ENCODE results near the gene CC2D1A. TPM values are rescaled to one million over a fixed set of nuclear protein-coding genes. Genes with fewer than 3 reads are reported as not detected.
"Not testable (repeated sequence)": the region's sequence is repeated elsewhere in the genome, so short reads cannot be mapped to it uniquely, and the experiment has no call there.

The CC2D1A gene
- polyA plus RNA-seq, 1 experiment, result 5.1 TPM

DNA sequence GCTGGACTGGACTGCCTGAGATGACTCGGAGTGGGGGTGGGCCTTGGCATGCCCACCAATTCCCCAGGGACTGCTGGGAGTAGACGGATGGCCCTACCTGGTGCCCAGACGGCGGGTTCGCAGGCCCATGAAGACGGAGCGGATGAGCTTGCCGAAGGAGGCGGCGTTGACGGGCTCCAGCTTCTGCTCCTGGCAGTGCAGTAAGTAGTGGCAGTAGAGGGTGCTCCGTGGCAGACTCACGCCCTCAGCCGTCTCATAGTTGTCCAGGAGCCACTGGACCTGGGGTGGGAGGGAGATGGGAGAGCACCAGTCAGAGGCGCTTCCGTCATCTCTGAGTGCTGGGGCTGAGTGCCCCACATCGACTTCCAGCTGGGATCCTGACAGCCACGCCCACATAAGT, 63.9 kb downstream of the CC2D1A start:
- Histone ChIP-seq H3K27ac (ENCODE audit: low read depth, low read length) (no peak overlapping the region), H3K27me3 (ENCODE audit: control insufficient read depth, insufficient read depth, low read length) (no peaks in the 10 kb centered on the region), H3K9me3 (ENCODE audit: control insufficient read depth, insufficient read depth, low read length) (no peaks in the 10 kb centered on the region; the same call in 1 of the 2 replicates), H3K4me3 (ENCODE audit: low read depth, low read length) (no peak overlapping the region)
- CTCF ChIA-PET, result no interaction called here
- no peak for DNase-seq (ENCODE audit: low read depth, low spot score)
- TF ChIP-seq, protein P1, sequence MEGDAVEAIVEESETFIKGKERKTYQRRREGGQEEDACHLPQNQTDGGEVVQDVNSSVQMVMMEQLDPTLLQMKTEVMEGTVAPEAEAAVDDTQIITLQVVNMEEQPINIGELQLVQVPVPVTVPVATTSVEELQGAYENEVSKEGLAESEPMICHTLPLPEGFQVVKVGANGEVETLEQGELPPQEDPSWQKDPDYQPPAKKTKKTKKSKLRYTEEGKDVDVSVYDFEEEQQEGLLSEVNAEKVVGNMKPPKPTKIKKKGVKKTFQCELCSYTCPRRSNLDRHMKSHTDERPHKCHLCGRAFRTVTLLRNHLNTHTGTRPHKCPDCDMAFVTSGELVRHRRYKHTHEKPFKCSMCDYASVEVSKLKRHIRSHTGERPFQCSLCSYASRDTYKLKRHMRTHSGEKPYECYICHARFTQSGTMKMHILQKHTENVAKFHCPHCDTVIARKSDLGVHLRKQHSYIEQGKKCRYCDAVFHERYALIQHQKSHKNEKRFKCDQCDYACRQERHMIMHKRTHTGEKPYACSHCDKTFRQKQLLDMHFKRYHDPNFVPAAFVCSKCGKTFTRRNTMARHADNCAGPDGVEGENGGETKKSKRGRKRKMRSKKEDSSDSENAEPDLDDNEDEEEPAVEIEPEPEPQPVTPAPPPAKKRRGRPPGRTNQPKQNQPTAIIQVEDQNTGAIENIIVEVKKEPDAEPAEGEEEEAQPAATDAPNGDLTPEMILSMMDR (IDR thresholded peaks at IDR 0.05; ENCODE audit: low read depth, low read length), result no peak
- POLR2A ChIA-PET, result no interaction called here

DNA sequence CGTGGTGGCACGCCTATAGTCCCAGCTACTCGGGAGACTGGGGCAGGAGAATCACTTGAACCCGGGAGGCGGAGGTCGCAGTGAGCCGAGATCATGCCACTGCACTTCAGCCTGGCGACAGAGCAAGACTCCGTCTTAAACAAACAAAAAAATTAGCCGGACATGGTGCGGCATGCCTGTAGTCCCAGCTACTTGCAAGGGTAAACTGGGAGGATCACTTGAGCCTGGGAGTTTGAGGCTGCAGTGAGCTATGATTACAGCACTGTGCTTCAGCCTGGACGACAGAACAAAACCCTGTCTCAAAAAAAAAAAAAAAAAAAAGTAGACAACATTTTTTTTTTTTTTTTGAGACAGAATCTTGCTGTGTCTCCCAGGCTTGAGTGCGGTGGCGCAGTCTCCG, 65.9 kb downstream of the CC2D1A start:
- CTCF ChIA-PET; H3K9me3 ChIP-seq (ENCODE audit: control insufficient read depth, insufficient read depth, low read length); H3K27me3 ChIP-seq (ENCODE audit: control insufficient read depth, insufficient read depth, low read length); H3K27ac ChIP-seq (ENCODE audit: low read depth, low read length); H3K4me3 ChIP-seq (ENCODE audit: low read depth, low read length); POLR2A ChIA-PET; DNase-seq (ENCODE audit: low read depth, low spot score): not testable (repeated sequence)

DNA sequence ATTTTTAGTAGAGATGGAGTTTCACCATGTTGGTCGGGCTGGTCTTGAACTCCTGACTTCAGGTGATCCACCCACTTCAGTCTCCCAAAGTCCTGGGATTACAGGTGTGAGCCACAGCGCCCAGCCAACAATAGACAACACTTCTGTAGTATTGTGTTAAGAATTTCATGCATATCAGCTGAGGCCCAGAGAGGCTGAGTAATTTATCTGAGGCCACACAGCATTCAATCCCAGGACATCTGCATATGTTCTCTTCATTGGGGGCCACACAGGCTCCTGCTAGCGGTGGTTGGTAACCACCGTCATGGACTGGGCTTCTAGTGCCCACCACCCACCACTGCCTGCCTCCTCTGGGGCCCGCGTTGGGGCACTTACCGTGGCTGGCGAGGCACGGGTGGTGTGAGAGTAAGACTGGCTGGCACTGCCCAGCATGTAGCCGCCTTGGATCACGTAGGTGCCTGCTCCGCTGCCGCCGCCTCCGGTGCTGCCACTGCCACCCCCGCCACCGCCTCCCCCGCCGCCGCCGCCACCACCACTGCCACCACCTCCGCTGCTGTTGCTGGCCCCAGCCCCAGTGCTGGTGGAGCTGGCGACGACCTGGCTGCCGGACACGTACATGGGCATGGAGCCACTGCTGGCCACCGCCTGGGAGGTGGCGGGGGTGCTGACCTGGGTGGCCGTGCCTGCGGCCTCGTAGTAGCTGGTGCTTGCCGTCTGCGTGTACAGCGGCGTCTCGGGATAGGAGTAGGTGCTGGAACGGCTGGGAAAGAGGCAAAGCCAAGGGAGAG, 66.6 kb downstream of the CC2D1A start:
- Histone ChIP-seq H3K4me3 (ENCODE audit: low read depth, low read length) (no peak overlapping the region), H3K9me3 (ENCODE audit: control insufficient read depth, insufficient read depth, low read length) (no peaks in the 10 kb centered on the region; the same call in 1 of the 2 replicates), H3K27ac (ENCODE audit: low read depth, low read length) (no peak overlapping the region), H3K27me3 (ENCODE audit: control insufficient read depth, insufficient read depth, low read length) (no peaks in the 10 kb centered on the region)
- CTCF ChIA-PET, result no interaction called here
- no peak for DNase-seq (ENCODE audit: low read depth, low spot score)
- POLR2A ChIA-PET, result no interaction called here
- TF ChIP-seq, protein P1 (IDR thresholded peaks at IDR 0.05; ENCODE audit: low read depth, low read length), result no peak

DNA sequence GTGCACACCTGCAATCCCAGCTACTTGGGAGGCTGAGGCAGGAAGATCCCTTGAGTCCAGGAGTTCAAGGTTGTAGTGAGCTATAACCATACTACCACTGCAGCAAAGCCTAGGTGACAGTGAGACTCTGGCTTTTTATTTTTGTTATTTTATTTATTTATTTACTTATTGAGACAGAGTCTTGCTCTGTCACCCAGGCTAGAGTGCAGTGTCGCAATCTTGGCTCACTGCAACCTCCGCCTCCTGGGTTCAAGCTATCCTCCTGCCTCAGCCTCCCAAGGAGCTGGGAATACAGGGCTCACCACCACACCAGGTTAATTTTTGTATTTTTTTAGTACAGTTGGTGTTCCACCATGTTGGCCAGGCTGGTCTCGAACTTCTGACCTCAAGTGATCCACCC, 67.5 kb downstream of the CC2D1A start:
- CTCF ChIA-PET; H3K27ac ChIP-seq (ENCODE audit: low read depth, low read length); H3K27me3 ChIP-seq (ENCODE audit: control insufficient read depth, insufficient read depth, low read length); H3K9me3 ChIP-seq (ENCODE audit: control insufficient read depth, insufficient read depth, low read length); POLR2A ChIA-PET; H3K4me3 ChIP-seq (ENCODE audit: low read depth, low read length); DNase-seq (ENCODE audit: low read depth, low spot score): not testable (repeated sequence)

DNA sequence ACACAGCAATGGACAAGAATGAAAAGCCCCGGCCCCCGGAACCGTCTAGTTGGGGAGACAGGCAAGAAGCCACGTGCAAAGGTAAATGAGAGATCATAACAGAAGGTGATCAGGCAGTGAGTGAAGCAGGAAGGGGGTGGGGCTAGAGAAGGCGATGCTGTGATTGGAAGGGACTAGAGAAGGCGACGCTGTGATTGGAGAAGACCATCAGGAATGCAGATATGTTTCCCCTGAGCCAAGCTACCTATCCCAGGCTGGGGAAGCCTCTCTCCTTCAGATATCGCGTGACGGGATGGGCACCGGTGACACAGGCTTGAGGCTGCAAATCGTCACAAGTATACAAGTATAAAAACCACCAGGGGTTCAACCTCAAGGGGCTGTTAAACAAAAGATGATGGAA, 68.1 kb downstream of the CC2D1A start:
- DNase-seq (ENCODE audit: low read depth, low spot score), result no peak
- Histone ChIP-seq H3K27me3 (ENCODE audit: control insufficient read depth, insufficient read depth, low read length) (no peaks in the 10 kb centered on the region), H3K4me3 (ENCODE audit: low read depth, low read length) (no peak overlapping the region), H3K9me3 (ENCODE audit: control insufficient read depth, insufficient read depth, low read length) (no peaks in the 10 kb centered on the region), H3K27ac (ENCODE audit: low read depth, low read length) (no peak overlapping the region)
- POLR2A ChIA-PET, result interaction anchor here (0.7 kb wide), 1 partner anchor 14 kb away, joined by 8 read pairs; no protein-coding TSS in a partner anchor
- CTCF ChIA-PET, result no interaction called here
- TF ChIP-seq, protein P1 (IDR thresholded peaks at IDR 0.05; ENCODE audit: low read depth, low read length), result no peak

DNA sequence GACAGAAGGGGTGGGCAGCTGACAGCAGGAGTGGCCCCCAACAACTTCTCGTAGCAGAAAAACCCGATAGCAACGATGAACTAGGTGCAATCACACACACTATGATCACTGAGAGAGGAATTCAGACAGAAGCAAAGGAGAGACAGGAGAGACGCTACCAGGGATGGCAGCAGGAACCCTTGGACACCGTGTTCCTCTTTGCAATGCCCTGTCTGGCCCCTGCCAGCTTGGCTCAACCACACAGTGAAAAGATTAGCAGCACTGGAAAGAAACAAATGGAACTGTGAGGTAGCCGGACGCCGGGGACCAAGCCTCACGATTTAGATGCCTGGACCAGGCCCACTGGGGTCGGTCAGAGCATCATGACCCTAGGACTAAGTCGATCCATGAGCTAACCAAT, 69.9 kb downstream of the CC2D1A start:
- DNase-seq (ENCODE audit: low read depth, low spot score), result no peak
- POLR2A ChIA-PET, result no interaction called here
- Histone ChIP-seq H3K4me3 (ENCODE audit: low read depth, low read length) (no peak overlapping the region), H3K9me3 (ENCODE audit: control insufficient read depth, insufficient read depth, low read length) (no peaks in the 10 kb centered on the region), H3K27me3 (ENCODE audit: control insufficient read depth, insufficient read depth, low read length) (no peaks in the 10 kb centered on the region), H3K27ac (ENCODE audit: low read depth, low read length) (no peak overlapping the region)
- TF ChIP-seq, protein P1 (IDR thresholded peaks at IDR 0.05; ENCODE audit: low read depth, low read length), result no peak
- CTCF ChIA-PET, result no interaction called here
